PFSK-1 (cell line): ENCODE measurements around the gene ITPA.
A peak's percentile ranks its signal among the peaks of the same experiment; 100 is the strongest.

Experiments used
- FOXP2 ChIP-seq: optimal IDR thresholded peaks from 2 replicates; pipeline ENCODE3; 2011; ENCODE audit warnings: borderline replicate concordance, control low read depth, inconsistent platforms; ENCODE audit not compliant: insufficient read depth; ENCODE audit errors: extremely low read length, extremely low read depth
- POLR2AphosphoS5 ChIP-seq: IDR thresholded peaks from 2 replicates; pipeline ENCODE4 v1.6.1; 2012; ENCODE audit warnings: low read depth, mild to moderate bottlenecking, control low read depth, low read length, moderate library complexity
- REST ChIP-seq, 2 experiments: IDR thresholded peaks; 2 replicates each; pipeline versions ENCODE4 v1.6.1 to v1.8.0; 2011 to 2012; ENCODE audit warnings: low read depth in 2 of 2, low read length in 2 of 2, control low read depth in 1 of 2, inconsistent platforms in 1 of 2, mild to moderate bottlenecking in 1 of 2, moderate library complexity in 1 of 2; ENCODE audit not compliant: insufficient read depth in 1 of 2
- SIN3A ChIP-seq: IDR thresholded peaks from 2 replicates; pipeline ENCODE4 v1.6.1; 2012; ENCODE audit warnings: mild to moderate bottlenecking, low read length, moderate library complexity, borderline replicate concordance; ENCODE audit not compliant: insufficient read depth
- TAF1 ChIP-seq: IDR thresholded peaks from 2 replicates; pipeline ENCODE4 v1.6.1; 2012; ENCODE audit warnings: low read length, control low read depth, borderline replicate concordance; ENCODE audit not compliant: insufficient read depth

Gene ITPA

GRCh38 chr20:3163099-3164042 lies 45.9 kb upstream of the ITPA start:
- TF ChIP-seq POLR2AphosphoS5 (no peak), SIN3A (no peak), FOXP2 (no peak), REST (IDR thresholded peaks at IDR 0.05; ENCODE audit: insufficient read depth in 1 of 2, low read depth in 2 of 2, low read length in 2 of 2) (no peak), TAF1 (no peak)

GRCh38 chr20:3164043-3164762 lies 45.1 kb upstream of the ITPA start:
- no peak for TF ChIP-seq FOXP2
- no peak for TF ChIP-seq POLR2AphosphoS5
- TF ChIP-seq REST (IDR thresholded peaks at IDR 0.05; ENCODE audit: insufficient read depth in 1 of 2, low read depth in 2 of 2, low read length in 2 of 2), result no peak
- TF ChIP-seq SIN3A, result no peak
- no peak for TF ChIP-seq TAF1

GRCh38 chr20:3164763-3165410 lies 44.4 kb upstream of the ITPA start:
- TF ChIP-seq POLR2AphosphoS5 (no peak), SIN3A (no peak)

- TF ChIP-seq POLR2AphosphoS5 (no peak), SIN3A (no peak), TAF1 (no peak), FOXP2 (peak; percentile 92)
Observed at GRCh38 chr20:3165473-3166337, 43.6 kb upstream of the ITPA start.

DNA sequence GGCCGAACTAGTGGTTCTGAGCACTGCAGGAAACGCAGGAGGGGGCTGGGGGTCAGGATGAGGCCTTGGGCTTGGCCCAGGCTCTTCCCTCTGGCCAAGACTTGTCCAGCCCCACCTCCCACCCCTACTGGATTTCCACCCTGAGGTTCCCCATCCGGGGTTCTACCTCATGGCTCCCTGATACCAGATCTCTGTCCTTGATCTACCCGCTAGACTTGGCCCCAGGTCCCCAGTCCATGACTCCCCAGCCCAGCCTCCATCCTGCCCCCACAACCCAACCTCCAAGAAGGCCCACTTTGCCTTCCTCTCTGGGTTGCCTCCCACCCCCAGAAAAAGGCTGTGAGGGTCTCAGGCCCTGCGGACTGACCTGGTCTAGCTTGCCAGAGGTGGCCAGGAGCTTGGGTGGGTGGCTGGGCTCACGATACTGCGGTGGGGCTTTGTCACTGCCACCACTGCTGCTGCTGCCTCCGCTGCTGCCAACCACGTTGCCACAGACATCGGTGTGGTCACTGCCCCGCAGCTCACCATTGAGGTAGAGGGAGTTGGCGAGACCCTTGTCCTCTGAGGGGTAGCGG lies 42.9 kb upstream of the ITPA start:
- TF ChIP-seq REST (IDR thresholded peaks at IDR 0.05; ENCODE audit: insufficient read depth in 1 of 2, low read depth in 2 of 2, low read length in 2 of 2), result no peak
- TF ChIP-seq POLR2AphosphoS5, result no peak
- no peak for TF ChIP-seq SIN3A
- no peak for TF ChIP-seq TAF1
- no peak for TF ChIP-seq FOXP2
